Adrenal gland (tissue), 12 donors: ENCODE measurements around the gene KLHL3. TPM values are rescaled to one million over a fixed set of nuclear protein-coding genes. Genes with fewer than 3 reads are reported as not detected.

Experiments used
- DNase-seq, 7 donors: peaks; one replicate each; pipeline ENCODE4 v3.0.0-alpha.2; 2019 to 2020
- H3K27ac ChIP-seq, 5 donors: fragments of 200-600 bp; sonication (generic) in 4 of 5; 1 replicate in 3 of 5; 2 replicates in 2 of 5; pipeline versions ENCODE4 v1.5.1 to v1.8.0; 2016 to 2020; ENCODE audit warnings: mild to moderate bottlenecking in 1 of 5
- H3K27me3 ChIP-seq: fragments of 200-600 bp; 2 replicates; pipeline ENCODE4 v1.8.0; 2021
- H3K36me3 ChIP-seq, 2 donors: fragments of 200-600 bp; replicated peaks in 1 of 2; 1 replicate in 1 of 2; 2 replicates in 1 of 2; pipeline versions ENCODE4 v1.5.1 to v1.8.0; 2018 to 2022
- H3K4me1 ChIP-seq, 2 donors: fragments of 200-600 bp; replicated peaks in 1 of 2; 1 replicate in 1 of 2; 2 replicates in 1 of 2; pipeline versions ENCODE4 v1.5.1 to v1.8.0; 2018 to 2021
- H3K4me3 ChIP-seq, 4 donors: fragments of 200-600 bp; sonication (generic) in 3 of 4; one replicate each; pipeline ENCODE4 v1.5.1; 2016 to 2018
- H3K9me3 ChIP-seq, 3 donors: fragments of 200-600 bp; sonication (generic) in 1 of 3; replicated peaks in 1 of 3; 1 replicate in 2 of 3; 2 replicates in 1 of 3; pipeline versions ENCODE4 v1.5.1 to v1.8.0; 2016 to 2021
- POLR2A ChIP-seq, 2 donors: fragments of 450-650 bp; IDR thresholded peaks; one replicate each; pipeline ENCODE4 v1.6.1; 2017; ENCODE audit warnings: antibody characterized with exemption in 2 of 2, mild to moderate bottlenecking in 2 of 2, moderate library complexity in 1 of 2
- WGBS, 4 donors: extraction: QIAGEN DNeasy Blood & Tissue Kit in 2 of 4; methylation state at CpG; one replicate each; pipeline versions ENCODE4 v1.1.5 to v1.1.7; 2013 to 2017; 5-methylcytosine and 5-hydroxymethylcytosine counted together
- intact Hi-C, 2 donors: fragments of 100-400 bp; cut with DNase I; formaldehyde crosslinking; loops; one replicate each; pipeline versions ENCODE4 v1.14.1 to v1.15.0; 2022 to 2023
- polyA plus RNA-seq, 3 donors: library from polyadenylated mRNA; stranded (reverse); fragments of 200-250 nt in 2 of 3; fragments of 350-450 nt in 1 of 3; fragmentation: Illumina TruSeq in 1 of 3; extraction: RNeasy Lipid Tissue Mini Kit (QIAGEN cat#74804) in 1 of 3; gene quantifications; one replicate each; pipeline ENCODE4 v1.2.3, GENCODE V29; 2013 to 2014
- total RNA-seq, 9 donors: library from RNA; depleted of rRNA in 4 of 9; stranded (reverse); fragments of >200 nt in 4 of 9; fragments of 120-200 nt in 1 of 9; fragmentation: NEBNext Ultra II Directional in 1 of 9; extraction: Animal tissue kit (Norgen Biotek cat#: 25700) in 1 of 9; gene quantifications; one replicate each; pipeline versions ENCODE4 v1.1.0 to v1.2.4, GENCODE V29; 2013 to 2023
- TF ChIP-seq, protein P1 (sequence below), 6 experiments: fragments of 450-650 bp in 4 of 6; fragments of 200-600 bp in 2 of 6; sonication (generic) in 1 of 6; IDR thresholded peaks; 1 replicate in 5 of 6; 2 replicates in 1 of 6; pipeline versions ENCODE4 v1.5.1 to v1.8.0; 2016 to 2021; ENCODE audit warnings: antibody characterized with exemption in 6 of 6, mild to moderate bottlenecking in 2 of 6, moderate library complexity in 1 of 6
- donor health status: healthy with polysubstance abuse.
- donor health status: Bipolar disorder and iron deficiency.
- donor health status: DM: yes; HTN: yes; CAD: no.
- donor health status: DM: no; HTN: no; CAD: no.
- donor health status: DM: no; HTN: no; CAD: no.
- donor health status: DM: yes; HTN: yes; CAD: no.

KLHL3 gene
- total and polyA plus RNA-seq, 12 donors: 3.1 to 28.6 (median 13.4) TPM

GRCh38 chr5:137619191-137619870 is 116.6 kb downstream of the KLHL3 start:
- DNase-seq: peak; percentile 85 to 96 (median 89)
- intact Hi-C loops: no loop called here
- TF ChIP-seq, protein P1, sequence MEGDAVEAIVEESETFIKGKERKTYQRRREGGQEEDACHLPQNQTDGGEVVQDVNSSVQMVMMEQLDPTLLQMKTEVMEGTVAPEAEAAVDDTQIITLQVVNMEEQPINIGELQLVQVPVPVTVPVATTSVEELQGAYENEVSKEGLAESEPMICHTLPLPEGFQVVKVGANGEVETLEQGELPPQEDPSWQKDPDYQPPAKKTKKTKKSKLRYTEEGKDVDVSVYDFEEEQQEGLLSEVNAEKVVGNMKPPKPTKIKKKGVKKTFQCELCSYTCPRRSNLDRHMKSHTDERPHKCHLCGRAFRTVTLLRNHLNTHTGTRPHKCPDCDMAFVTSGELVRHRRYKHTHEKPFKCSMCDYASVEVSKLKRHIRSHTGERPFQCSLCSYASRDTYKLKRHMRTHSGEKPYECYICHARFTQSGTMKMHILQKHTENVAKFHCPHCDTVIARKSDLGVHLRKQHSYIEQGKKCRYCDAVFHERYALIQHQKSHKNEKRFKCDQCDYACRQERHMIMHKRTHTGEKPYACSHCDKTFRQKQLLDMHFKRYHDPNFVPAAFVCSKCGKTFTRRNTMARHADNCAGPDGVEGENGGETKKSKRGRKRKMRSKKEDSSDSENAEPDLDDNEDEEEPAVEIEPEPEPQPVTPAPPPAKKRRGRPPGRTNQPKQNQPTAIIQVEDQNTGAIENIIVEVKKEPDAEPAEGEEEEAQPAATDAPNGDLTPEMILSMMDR (IDR thresholded peaks at IDR 0.05): no peak
- no peak for TF ChIP-seq POLR2A (IDR thresholded peaks at IDR 0.05)
- Histone ChIP-seq H3K36me3 (no peaks in the 10 kb centered on the region), H3K9me3 (no peaks in the 10 kb centered on the region), H3K4me3 (no peak overlapping the region), H3K27ac (peak overlapping the region; percentile 39 to 89 (median 57)), H3K27me3 (no peaks in the 10 kb centered on the region), H3K4me1 (peaks cover 21 to 25% of the 10 kb centered on the region in 2 donors)
- 32 to 46% (median 39%) methylated on average over 12 of the region's 12 CpGs for whole genome bisulfite sequencing, 4 donors

GRCh38 chr5:137618476-137618875 is 117.4 kb downstream of the KLHL3 start:
- Histone ChIP-seq H3K27ac (peak overlapping the region in 2 of 5 donors; percentile 39 to 64), H3K9me3 (no peaks in the 10 kb centered on the region), H3K27me3 (no peaks in the 10 kb centered on the region), H3K4me1 (peaks cover 21 to 24% of the 10 kb centered on the region in 2 donors), H3K4me3 (no peak overlapping the region), H3K36me3 (no peaks in the 10 kb centered on the region)
- WGBS, 4 donors: 88 to 96% (median 93%) methylated on average over 7 of the region's 7 CpGs
- no peak for DNase-seq
- TF ChIP-seq, protein P1 (IDR thresholded peaks at IDR 0.05): no peak
- TF ChIP-seq POLR2A (IDR thresholded peaks at IDR 0.05): no peak
- intact Hi-C loops: no loop called here

DNA sequence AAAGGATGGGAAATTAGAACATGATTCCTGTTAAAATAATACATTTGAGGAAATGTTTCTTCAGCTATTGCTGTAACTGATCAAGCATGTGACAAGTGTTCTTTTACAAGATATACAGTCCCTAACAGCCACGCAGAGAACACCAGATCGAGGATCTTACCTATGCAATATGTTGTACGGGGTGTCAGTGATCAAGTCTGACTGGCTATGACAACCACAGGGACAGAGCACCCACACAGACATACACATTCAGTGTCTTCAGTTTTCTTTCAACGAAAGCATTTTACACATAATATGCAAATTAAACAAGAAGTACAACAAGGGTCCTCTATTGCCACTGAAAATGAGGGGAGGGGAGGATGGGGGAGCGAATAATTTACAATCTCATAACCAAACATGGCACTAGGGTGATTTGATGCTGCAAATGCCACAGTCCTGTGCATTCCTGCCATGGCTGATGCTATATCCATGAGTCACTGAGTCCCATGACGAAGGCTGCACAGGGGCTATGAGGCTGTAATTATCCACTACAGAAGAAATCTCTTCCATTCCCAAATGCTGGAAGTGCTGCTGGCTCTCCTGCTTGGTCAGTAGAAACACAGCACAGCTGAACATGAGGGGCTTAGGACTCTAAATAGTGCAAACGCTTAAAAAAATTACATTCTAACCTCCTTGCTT is 118.2 kb downstream of the KLHL3 start:
- TF ChIP-seq, protein P1 (IDR thresholded peaks at IDR 0.05): no peak
- intact Hi-C loops: no loop called here
- H3K27me3 ChIP-seq: no peaks in the 10 kb centered on the region
- H3K27ac ChIP-seq: no peak overlapping the region
- no peak for DNase-seq
- H3K36me3 ChIP-seq: no peaks in the 10 kb centered on the region
- peaks cover 17 to 18% of the 10 kb centered on the region in 2 donors for H3K4me1 ChIP-seq
- WGBS, 4 donors: 92 to 98% (median 94%) methylated on average over 7 of the region's 7 CpGs
- H3K9me3 ChIP-seq: no peaks in the 10 kb centered on the region
- H3K4me3 ChIP-seq: no peak overlapping the region

GRCh38 chr5:137616046-137616445 is 119.8 kb downstream of the KLHL3 start:
- Histone ChIP-seq H3K27ac (no peak overlapping the region), H3K27me3 (no peaks in the 10 kb centered on the region), H3K4me1 (peaks cover 7% of the 10 kb centered on the region in 2 donors), H3K4me3 (no peak overlapping the region), H3K9me3 (no peaks in the 10 kb centered on the region), H3K36me3 (no peaks in the 10 kb centered on the region)
- no peak for DNase-seq
- no peak for TF ChIP-seq POLR2A (IDR thresholded peaks at IDR 0.05)
- TF ChIP-seq, protein P1 (IDR thresholded peaks at IDR 0.05): no peak
- intact Hi-C loops: no loop called here
- 84 to 95% (median 87%) methylated on average over 5 of the region's 5 CpGs for WGBS, 4 donors
